SU-DHL-6 (cell line): ENCODE results near the gene MKS1.
A peak's percentile ranks its signal among the peaks of the same experiment; 100 is the strongest.

Experiments
- H2AFZ ChIP-seq: fragments of 200-600 bp; sonication (generic); 2 replicates; pipeline ENCODE4 v1.6.1; 2014; ENCODE audit warnings: low read depth, mild to moderate bottlenecking, moderate library complexity, mixed read lengths, antibody characterized with exemption, low read length; ENCODE audit not compliant: severe bottlenecking
- H3F3A ChIP-seq: fragments of 200-600 bp; shearing (Covaris generic); 2 replicates; pipeline ENCODE4 v1.6.0; 2016; ENCODE audit warnings: antibody characterized with exemption, mild to moderate bottlenecking; ENCODE audit not compliant: insufficient read depth
- H3K27ac ChIP-seq: fragments of 200-600 bp; sonication (generic); 2 replicates; pipeline ENCODE4 v1.5.1; 2016; ENCODE audit warnings: low read depth, mild to moderate bottlenecking, low read length, moderate library complexity, mixed read lengths
- H3K27me3 ChIP-seq: fragments of 200-600 bp; sonication (generic), shearing (Covaris generic); 2 replicates; pipeline ENCODE4 v1.6.0; 2014; ENCODE audit warnings: mild to moderate bottlenecking, low read length
- H3K36me3 ChIP-seq: fragments of 200-600 bp; sonication (generic); 2 replicates; pipeline ENCODE4 v1.6.1; 2014; ENCODE audit warnings: mild to moderate bottlenecking, low read length, mixed read lengths
- H3K4me2 ChIP-seq: fragments of 300-600, 200-600 bp; shearing (Covaris generic), sonication (generic); 2 replicates; pipeline ENCODE4 v1.6.0; 2014; ENCODE audit warnings: low read length, low read depth, mild to moderate bottlenecking; ENCODE audit not compliant: poor library complexity, severe bottlenecking
- H3K4me3 ChIP-seq: fragments of 200-600 bp; sonication (generic); 2 replicates; pipeline ENCODE4 v1.5.1; 2014; ENCODE audit warnings: antibody characterized with exemption, low read length, mild to moderate bottlenecking, mixed read lengths; ENCODE audit not compliant: insufficient read depth, poor library complexity, severe bottlenecking
- H3K79me2 ChIP-seq: fragments of 200-600 bp; sonication (generic); 2 replicates; pipeline ENCODE4 v1.6.1; 2014; ENCODE audit warnings: mild to moderate bottlenecking, low read length, moderate library complexity; ENCODE audit not compliant: insufficient read depth
- H3K9ac ChIP-seq: fragments of 200-600 bp; sonication (generic); 2 replicates; pipeline ENCODE4 v1.7.0; 2014; ENCODE audit warnings: mild to moderate bottlenecking, low read length
- H3K9me2 ChIP-seq: fragments of 200-600 bp; sonication (generic); replicated peaks from 2 replicates; pipeline ENCODE4 v1.6.1; 2014; ENCODE audit warnings: low read length; ENCODE audit not compliant: insufficient read depth
- H3K9me3 ChIP-seq: fragments of 200-600 bp; sonication (generic); 2 replicates; pipeline ENCODE4 v1.6.1; 2014; ENCODE audit warnings: low read length, mixed read lengths; ENCODE audit not compliant: insufficient read depth
- H4K20me1 ChIP-seq: fragments of 200-600 bp; sonication (generic); 2 replicates; pipeline ENCODE4 v1.6.1; 2014; ENCODE audit warnings: low read depth, mild to moderate bottlenecking, antibody characterized with exemption, low read length, moderate library complexity, mixed read lengths
- CTCF ChIP-seq: fragments of 200-600 bp; sonication (generic); IDR thresholded peaks from one replicate; pipeline ENCODE4 v1.5.1; 2017; ENCODE audit warnings: antibody characterized with exemption, mild to moderate bottlenecking, low read length, moderate library complexity; ENCODE audit not compliant: insufficient read depth, poor library complexity, severe bottlenecking
- EZH2phosphoT487 ChIP-seq: fragments of 200-600 bp; sonication (generic), shearing (Covaris generic); conservative IDR thresholded peaks from 2 replicates; pipeline ENCODE4 v1.6.1; 2018; ENCODE audit warnings: mild to moderate bottlenecking, antibody characterized with exemption, low read length, moderate library complexity, mixed read lengths

MKS1 gene

DNA sequence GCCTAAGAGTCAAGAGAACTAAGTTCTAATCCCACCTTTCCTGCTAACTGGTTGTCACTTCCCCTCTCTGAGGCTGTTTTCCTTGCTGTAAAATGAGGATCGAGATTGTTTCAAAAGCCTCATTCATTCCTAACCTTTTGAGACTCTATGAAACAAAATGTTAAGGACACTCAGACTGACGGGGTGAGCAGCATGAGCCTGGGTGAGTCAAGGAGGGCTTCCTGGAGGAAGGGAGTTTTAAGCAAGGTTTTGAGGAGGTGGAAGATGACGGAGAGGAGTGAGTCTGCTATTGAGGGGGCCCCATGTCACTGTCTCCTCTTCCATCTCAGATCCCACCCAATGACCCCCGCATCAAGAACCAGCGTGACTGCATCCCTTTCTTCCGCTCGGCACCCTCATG lies 22.4 kb downstream of the MKS1 start:
- H4K20me1 ChIP-seq: no peaks in the 10 kb centered on the region
- no peaks in the 10 kb centered on the region for H3F3A ChIP-seq
- H3K79me2 ChIP-seq: no peaks in the 10 kb centered on the region
- no peaks in the 10 kb centered on the region for H3K36me3 ChIP-seq
- H3K9me3 ChIP-seq: no peaks in the 10 kb centered on the region
- H3K4me3 ChIP-seq: no peak overlapping the region
- no peak overlapping the region for H2AFZ ChIP-seq
- no peak for TF ChIP-seq CTCF
- H3K4me2 ChIP-seq: no peak overlapping the region
- no peaks in the 10 kb centered on the region for H3K27me3 ChIP-seq
- H3K9ac ChIP-seq: no peak overlapping the region
- no peaks in the 10 kb centered on the region for H3K9me2 ChIP-seq
- no peak overlapping the region for H3K27ac ChIP-seq

GRCh38 chr17:58195518-58196123 lies 23.4 kb downstream of the MKS1 start:
- no peaks in the 10 kb centered on the region for H3K79me2 ChIP-seq
- H3K36me3 ChIP-seq: no peaks in the 10 kb centered on the region
- H3K4me2 ChIP-seq: no peak overlapping the region
- H3K9me2 ChIP-seq: no peaks in the 10 kb centered on the region
- H2AFZ ChIP-seq: no peak overlapping the region
- H3K27me3 ChIP-seq: no peaks in the 10 kb centered on the region
- H4K20me1 ChIP-seq: no peaks in the 10 kb centered on the region
- H3F3A ChIP-seq: no peaks in the 10 kb centered on the region
- TF ChIP-seq EZH2phosphoT487: no peak
- H3K9ac ChIP-seq: no peak overlapping the region
- no peak overlapping the region for H3K4me3 ChIP-seq
- no peak overlapping the region for H3K27ac ChIP-seq
- H3K9me3 ChIP-seq: no peaks in the 10 kb centered on the region

GRCh38 chr17:58193641-58194255 lies 25.3 kb downstream of the MKS1 start:
- Histone ChIP-seq H3K36me3 (no peaks in the 10 kb centered on the region), H3K4me2 (no peak overlapping the region), H3K9me2 (no peaks in the 10 kb centered on the region), H2AFZ (no peak overlapping the region), H3F3A (no peaks in the 10 kb centered on the region), H3K9ac (no peak overlapping the region), H3K79me2 (no peaks in the 10 kb centered on the region), H3K27me3 (no peaks in the 10 kb centered on the region), H3K27ac (no peak overlapping the region), H3K4me3 (no peak overlapping the region), H3K9me3 (no peaks in the 10 kb centered on the region), H4K20me1 (no peaks in the 10 kb centered on the region)
- TF ChIP-seq EZH2phosphoT487: no peak
- TF ChIP-seq CTCF: peak; percentile 10

DNA sequence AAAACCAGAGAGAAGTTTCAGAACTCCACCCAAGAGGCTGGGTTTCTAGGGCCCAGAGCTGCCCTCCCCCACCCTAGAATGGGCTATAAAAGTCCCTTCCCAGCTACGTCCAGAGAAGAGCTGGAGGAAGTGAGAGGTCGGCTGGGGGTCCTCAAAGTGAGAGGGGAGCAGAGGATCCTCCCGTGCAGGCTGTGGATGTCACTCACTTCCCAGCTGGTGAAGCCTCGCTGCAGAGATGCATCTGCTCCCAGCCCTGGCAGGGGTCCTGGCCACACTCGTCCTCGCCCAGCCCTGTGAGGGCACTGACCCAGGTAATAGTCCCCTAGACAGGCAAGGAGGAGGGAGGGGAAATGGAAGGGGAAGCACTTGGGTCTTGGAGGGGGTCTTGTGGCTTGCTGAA lies 26.4 kb downstream of the MKS1 start, which contains the start of gene EPX:
EPX (plus strand) TSS at position 115 of the 400 bp plus-strand sequence; CDS start at position 236, 121 bp downstream.
- Histone ChIP-seq H2AFZ (no peak within 1 kb of the TSS), H3K9ac (no peak within 1 kb of the TSS), H3K27ac (no peak within 1 kb of the TSS), H4K20me1 (no peaks in the 10 kb centered on the region), H3K4me3 (no peak within 1 kb of the TSS), H3K9me2 (no peaks in the 10 kb centered on the region), H3K27me3 (no peaks in the 10 kb centered on the region), H3K79me2 (no peaks in the 10 kb centered on the region), H3K4me2 (no peak within 1 kb of the TSS), H3F3A (no peaks in the 10 kb centered on the region), H3K9me3 (no peaks in the 10 kb centered on the region), H3K36me3 (no peaks in the 10 kb centered on the region)
- TF ChIP-seq CTCF (no peak), EZH2phosphoT487 (no peak)
